ENCODE results near the gene GNA15.
A peak's percentile ranks its signal among the peaks of the same experiment; 100 is the strongest.

The GNA15 gene

DNA sequence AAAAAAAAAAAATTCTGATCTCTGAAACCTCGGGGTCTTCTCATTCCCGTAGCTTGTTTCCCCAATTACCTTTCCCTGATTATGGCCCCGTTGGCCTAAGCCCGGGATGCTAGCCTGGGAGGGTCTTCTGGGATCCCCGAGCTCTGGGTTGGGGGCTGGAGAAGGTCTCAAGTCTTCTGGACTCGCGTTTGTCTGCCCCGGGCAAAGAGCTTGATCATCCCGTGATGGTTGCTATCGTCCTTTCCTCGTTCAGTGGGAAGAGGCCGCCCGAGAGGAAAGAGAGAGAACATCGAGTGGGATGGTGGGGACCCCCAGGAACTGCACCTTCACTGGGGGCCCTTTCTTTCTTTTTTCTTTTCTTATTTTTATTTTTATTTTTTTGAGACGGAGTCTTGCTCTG is 2.4 kb downstream of the GNA15 start:
- no peak overlapping the region for H3K4me3 ChIP-seq (ENCODE audit: low read depth, low read length)
- in situ Hi-C loops (cut with HindIII; ENCODE audit: low sequenced_read_pairs): no loop called here
- DNase-seq (ENCODE audit: low read depth, low spot score): no peak
- TF ChIP-seq CTCF (IDR thresholded peaks at IDR 0.05; ENCODE audit: low read depth, low read length): no peak

GRCh38 chr19:3140667-3141038 is 4.8 kb downstream of the GNA15 start:
- DNase-seq (ENCODE audit: low read depth, low spot score): no peak
- no peak for TF ChIP-seq CTCF (IDR thresholded peaks at IDR 0.05; ENCODE audit: low read depth, low read length)
- in situ Hi-C loops (cut with HindIII; ENCODE audit: low sequenced_read_pairs): no loop called here
- H3K4me3 ChIP-seq (ENCODE audit: low read depth, low read length): no peak overlapping the region

DNA sequence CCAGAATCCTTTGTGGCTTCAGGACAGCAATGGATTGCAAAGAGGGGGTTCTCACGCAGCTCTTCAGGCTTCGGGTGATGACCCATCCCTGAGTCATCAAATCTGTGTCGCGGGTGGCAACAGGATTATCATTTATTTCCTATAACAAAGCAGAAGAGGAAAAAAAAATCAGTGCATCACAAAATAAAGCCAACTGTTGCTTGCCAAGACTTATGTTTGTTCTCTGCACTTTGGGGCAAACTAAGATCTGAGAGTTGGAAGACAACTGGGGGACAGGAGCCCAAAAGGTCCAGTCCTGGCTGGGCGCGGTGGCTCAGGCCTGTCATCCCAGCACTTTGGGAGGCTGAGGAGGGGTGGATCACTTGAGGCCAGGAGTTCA is 6.4 kb downstream of the GNA15 start:
- in situ Hi-C loops (cut with HindIII; ENCODE audit: low sequenced_read_pairs): no loop called here
- TF ChIP-seq CTCF (IDR thresholded peaks at IDR 0.05; ENCODE audit: low read depth, low read length): no peak
- peak; percentile 73 for DNase-seq (ENCODE audit: low read depth, low spot score)
- H3K4me3 ChIP-seq (ENCODE audit: low read depth, low read length): no peak overlapping the region

DNA sequence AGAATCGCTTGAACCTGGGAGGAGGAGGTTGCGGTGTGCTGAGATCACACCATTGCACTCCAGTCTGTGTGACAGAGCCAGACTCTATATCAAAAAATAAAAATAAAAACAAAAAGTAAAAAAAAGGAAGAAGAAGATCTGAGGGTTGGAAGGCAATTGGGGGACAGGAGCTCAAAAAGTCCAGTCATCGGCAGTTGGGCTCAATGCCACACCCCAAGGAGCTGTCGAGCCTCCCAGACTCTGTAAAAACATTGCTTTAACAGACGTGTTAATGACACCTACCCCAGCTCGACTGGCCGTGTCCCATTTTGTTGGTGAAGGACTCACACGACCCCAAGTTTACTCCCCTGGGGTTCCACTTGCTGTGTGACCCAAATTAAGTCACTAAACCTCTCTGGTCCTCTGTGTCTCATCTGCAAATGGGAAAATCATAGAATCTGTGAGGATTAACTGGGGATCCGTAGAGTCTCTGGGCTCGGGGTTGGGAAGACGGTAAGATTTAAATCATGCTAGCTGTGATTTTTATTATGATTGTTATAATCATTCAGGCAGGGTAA is 7.0 kb downstream of the GNA15 start:
- no peak overlapping the region for H3K4me3 ChIP-seq (ENCODE audit: low read depth, low read length)
- no peak for DNase-seq (ENCODE audit: low read depth, low spot score)
- in situ Hi-C loops (cut with HindIII; ENCODE audit: low sequenced_read_pairs): no loop called here
- TF ChIP-seq CTCF (IDR thresholded peaks at IDR 0.05; ENCODE audit: low read depth, low read length): no peak

DNA sequence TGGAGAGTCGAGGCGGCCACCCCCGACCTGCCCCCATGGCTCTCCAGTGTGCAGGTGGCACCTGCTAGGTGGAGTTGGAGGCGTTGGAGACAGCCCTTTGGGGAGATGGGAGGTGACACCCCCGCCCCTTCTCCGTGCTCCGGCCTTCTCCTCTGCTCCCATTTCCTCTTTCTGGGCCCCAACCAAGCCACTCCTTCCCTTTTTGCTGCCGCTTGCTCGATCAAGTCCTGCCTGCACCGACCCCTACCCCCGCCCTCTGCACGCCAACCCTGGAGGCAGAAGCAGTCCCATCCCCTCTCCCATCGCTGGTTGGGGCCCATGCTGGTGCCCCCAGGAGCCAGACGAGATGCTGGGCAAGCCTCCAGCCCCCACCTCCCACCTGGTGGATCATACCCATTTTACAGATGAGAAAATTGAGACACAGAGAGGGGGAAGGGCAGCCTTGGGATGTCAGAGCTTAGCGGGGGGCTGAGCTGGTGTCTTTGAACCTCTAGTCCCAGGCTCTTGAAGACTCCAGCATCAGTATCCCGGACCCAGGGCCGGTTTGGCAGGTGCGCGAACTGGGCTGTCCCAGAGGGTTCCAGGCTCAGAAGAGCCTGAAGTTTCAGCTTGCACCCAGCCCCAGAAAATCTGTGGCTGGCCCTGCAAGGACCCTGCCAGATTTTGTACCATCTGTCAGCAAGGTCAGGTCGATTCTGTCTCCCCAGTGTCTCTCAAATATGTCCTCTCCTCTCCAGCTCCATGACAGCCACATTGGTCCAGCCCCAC is 10.3 kb downstream of the GNA15 start:
- TF ChIP-seq CTCF (IDR thresholded peaks at IDR 0.05; ENCODE audit: low read depth, low read length): no peak
- in situ Hi-C loops (cut with HindIII; ENCODE audit: low sequenced_read_pairs): no loop called here
- no peak for DNase-seq (ENCODE audit: low read depth, low spot score)
- H3K4me3 ChIP-seq (ENCODE audit: low read depth, low read length): no peak overlapping the region

DNA sequence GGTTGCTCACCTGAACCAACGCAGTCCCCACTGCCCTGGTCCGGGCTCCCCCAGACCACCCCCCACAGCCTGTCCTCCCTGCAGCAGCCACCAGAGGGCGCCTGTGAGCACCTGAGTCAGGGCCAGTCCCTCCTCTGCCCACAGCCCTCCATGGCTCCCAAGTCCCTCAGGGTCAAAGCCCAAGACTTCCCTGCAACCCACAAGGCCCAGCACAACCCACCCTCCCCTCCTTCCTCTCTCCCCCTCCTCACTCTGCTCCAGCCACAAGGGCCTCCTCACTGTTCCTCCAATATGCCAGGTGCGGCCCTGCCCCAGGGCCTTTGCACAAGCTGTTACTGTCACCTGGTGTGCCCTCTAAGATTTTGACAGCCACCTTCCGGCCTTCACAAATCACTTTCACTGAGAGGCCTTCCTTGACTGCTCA is 10.9 kb downstream of the GNA15 start:
- peak; percentile 86 for TF ChIP-seq CTCF (IDR thresholded peaks at IDR 0.05; ENCODE audit: low read depth, low read length)
- in situ Hi-C loops (cut with HindIII; ENCODE audit: low sequenced_read_pairs): no loop called here
- DNase-seq (ENCODE audit: low read depth, low spot score): no peak
- H3K4me3 ChIP-seq (ENCODE audit: low read depth, low read length): no peak overlapping the region
